NCI-H510A treated with DMSO at 0.1 percent for 48 hours (cell line): ENCODE results near the gene KCNJ4.
"Not testable (repeated sequence)": the region's sequence is repeated elsewhere in the genome, so short reads cannot be mapped to it uniquely, and the experiment has no call there.

Experiments used
- DNase-seq: peaks from one replicate; lab custom pipeline; 2025; lab: John Stamatoyannopoulos, UW

KCNJ4 gene

GRCh38 chr22:38471237-38471636 is 16.2 kb upstream of the KCNJ4 start:
- no peak for DNase-seq

DNA sequence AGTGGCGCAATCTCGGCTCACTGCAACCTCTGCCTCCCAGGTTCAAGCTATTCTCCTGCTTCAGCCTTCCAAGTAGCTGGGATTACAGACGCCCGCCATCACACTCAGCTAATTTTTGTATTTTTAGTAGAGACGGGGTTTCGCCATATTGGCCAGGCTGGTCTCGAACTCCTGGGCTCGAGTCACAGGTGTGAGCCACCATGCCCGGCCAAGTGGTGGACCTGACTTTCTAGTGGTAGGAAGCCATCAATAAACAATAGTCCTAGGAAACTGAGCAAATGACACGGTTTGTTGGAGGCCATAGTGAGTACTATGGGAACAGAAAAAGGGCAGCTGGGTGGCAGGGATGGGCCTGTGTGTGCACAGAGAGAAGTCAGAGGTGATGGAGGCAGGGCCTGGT is 15.2 kb upstream of the KCNJ4 start:
- DNase-seq, result not testable (repeated sequence)

DNA sequence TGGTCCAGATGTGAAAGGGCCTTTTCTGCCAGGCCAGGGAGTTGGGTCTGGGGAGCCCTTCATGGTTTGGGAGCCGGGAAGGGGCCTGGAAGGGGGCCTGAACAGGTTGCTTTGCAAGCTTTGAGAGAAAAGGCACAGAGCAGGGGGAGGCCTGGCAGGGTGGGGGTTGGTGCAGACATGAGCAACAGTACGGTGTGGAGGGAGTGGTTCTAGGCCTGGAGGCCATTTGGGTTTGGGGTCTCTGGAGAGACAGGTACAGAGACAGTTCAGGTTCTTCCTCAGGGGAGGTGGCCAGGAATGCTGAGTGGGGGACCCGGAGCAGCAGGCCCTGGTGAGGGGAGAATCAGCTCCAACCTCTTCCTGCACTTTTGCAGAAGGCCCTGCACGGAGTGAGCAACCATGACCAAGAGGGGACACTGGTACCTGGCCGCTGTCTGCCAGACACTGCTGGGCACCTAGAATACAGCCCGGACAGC is 14.3 kb upstream of the KCNJ4 start:
- DNase-seq, result no peak

DNA sequence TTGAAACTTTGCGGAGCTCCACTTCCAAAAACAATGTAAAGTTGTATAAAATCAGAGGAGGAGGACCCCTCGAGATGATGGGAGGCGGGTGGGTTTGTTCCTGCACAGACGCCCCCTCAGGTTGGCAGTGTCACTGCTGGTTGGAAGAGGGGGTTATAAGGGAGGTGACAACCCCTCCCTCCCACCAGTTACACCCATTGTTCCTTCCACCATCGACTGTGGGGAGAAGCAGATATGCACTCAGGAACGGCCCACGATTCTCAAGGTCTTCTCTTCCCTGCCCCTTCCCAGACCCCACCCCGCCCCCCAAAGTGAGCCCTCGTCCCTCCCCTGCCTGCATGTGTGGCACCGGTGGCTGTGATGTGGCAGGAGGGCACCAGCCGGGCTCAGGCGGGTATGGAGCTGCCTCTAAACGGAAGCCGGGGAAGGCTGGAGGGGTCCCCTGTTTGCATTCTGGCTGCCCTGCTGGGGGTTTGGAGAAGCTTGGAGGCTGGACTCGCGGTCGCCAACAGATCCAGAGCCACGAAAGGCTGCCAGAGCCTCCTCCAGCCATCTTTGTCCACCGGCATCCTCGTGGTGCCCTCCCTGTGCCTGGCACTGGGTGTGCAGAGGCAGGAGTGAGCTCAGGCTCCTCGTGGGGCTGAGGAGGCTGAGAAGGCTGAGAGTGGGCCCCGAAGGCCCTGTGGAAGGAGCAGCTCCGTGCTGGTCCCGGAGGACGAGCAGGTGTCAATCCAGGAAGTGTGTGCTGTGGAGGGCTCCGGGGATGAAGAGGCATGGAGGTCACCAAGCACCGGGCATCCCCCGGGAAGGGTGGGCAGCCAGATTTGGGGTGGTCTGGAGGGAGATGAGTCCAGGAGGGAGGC is 13.7 kb upstream of the KCNJ4 start:
- no peak for DNase-seq

- no peak for DNase-seq
Measured at GRCh38 chr22:38467904-38468442, 13.0 kb upstream of the KCNJ4 start, which contains the start of gene KDELR3. TSS of gene KDELR3 (plus strand) at chr22:38468096. CDS start at chr22:38468234, 138 bp downstream.

GRCh38 chr22:38467438-38467903 is 12.5 kb upstream of the KCNJ4 start:
- no peak for DNase-seq

DNA sequence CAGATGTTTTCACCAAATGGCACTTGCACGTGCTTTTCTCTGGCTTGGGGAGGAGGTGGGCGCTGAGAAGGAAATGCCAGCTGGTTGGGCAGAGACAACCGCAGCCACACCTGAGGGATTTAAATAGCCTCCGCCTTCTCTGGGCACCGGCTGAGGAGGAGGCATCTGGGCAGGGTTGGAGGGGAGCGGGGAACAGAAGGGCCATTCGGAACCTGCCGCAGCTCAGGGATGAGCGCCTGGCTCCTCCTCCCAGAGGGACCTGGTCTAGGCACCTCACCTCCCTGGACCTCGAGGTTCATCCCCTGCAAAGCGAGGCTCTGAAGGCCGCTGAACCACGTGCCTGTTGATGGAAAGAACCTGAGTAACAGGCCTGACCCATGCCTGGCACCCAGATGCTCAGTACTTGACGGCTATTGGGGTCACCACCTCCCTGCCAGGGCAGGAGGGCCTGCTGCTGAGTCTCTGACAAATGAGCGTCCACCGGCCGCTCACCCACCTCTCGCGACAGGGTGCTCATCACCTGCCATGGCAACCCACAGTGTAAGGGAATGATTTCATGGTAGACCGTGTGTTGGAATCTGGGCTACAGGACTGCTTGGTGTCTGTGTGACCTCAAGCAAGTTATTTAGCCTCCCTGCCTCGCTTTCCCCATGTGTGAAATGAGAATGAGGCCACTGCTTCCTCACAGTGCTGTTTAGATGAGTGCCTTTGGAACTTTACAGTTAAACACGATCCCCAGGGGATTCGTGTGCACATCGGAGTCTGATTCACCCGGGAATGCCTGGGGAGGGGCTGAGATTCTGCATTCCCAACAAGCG is 10.9 kb upstream of the KCNJ4 start:
- DNase-seq, result no peak

DNA sequence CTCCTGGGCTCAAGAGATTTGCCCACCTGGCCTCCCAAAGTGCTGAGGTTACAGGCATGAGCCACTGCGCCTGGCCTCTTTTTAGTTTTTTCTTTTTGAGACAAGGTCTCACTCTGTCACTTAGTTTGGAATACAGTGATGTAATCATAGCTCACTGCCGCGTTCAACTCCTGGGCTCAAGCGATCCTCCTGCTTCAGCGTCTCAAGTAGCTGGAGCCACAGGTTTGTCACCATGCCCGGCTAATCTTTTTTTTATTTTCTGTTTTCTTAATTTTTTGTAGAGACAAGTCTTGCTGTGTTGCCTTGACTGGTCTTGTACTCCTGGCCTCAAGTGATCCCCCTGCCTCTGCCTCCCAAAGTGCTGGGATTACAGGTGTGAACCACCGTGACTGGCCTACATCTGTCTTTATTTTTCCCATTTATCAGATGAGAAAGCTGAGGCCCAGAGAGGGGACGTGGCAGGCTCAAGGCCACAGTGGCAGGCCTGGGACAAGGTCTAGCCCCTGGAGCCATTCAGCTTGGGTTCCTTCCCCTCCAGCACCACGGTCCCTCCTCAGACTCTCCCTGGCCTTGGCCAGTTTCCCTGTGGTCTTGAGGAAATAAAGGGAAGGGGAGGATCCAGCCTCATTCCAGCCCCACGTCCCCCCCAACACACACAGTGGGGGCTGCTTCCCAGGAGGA is 10.1 kb upstream of the KCNJ4 start:
- no peak for DNase-seq

- no peak for DNase-seq
Measured at GRCh38 chr22:38462960-38463784, 8.2 kb upstream of the KCNJ4 start.

- DNase-seq, result peak; percentile 67
Measured at GRCh38 chr22:38461414-38462081, 6.5 kb upstream of the KCNJ4 start.

DNA sequence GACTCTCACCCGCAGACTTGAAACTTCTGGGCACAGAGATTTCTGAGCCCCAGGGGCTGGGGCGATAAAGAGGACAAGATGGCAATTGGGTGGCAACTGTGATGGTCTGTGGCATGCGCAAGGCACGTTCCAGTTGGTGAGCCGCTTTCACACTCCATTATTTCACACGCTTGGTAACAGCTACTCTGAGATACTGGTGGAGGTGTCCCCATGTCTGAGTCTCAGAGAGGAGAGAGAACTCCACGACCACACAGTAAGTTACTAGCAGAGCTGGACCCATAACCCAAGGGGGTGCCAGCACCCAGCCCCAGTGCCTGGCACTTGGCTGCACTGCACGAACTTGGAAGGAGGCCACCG is 6.0 kb upstream of the KCNJ4 start:
- DNase-seq, result no peak

GRCh38 chr22:38460426-38460840 is 5.4 kb upstream of the KCNJ4 start:
- DNase-seq, result no peak

DNA sequence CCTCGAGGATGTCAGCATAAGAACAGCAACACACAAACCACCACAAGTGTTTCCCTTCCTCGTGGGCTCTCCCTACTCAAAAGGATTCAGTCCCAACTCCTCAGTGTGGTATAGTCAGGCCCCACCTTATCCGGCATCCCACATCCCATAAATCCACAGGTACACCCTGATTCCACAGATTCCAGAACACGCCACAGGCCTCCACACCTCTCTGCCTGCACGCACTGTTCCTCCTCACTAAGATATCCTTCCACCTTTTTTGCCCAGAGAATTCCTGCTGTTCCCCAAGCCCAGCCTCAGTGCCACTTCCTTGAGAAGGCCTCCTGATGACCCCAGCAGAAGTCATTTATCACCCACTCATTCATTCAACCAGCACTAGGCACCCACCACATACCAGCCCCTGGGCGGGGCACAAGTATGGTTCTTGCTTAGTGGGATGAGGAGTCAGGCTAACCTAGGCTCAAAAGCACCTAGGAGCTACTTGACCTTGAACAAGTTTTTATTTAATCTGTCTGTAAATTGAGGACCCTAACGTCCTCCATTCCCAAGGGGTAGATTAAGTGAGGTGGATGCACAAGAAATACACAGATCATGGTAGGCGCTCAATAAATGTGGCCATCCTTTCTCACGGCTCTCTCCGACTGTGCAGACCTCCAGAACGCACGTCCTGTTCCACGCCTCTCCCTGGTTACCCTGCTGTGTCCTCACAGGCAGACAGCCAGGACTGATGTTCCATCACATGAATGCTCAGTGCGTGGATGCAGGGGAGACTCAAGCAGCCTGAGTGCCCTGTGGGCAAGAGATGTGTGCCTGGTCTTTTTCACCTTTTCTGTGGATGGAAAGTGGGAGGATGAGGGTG is 2.1 kb upstream of the KCNJ4 start:
- DNase-seq, result no peak

GRCh38 chr22:38456272-38456835 is 1.4 kb upstream of the KCNJ4 start:
- no peak for DNase-seq

GRCh38 chr22:38455530-38456271 is 702 bp upstream of the KCNJ4 start:
- no peak for DNase-seq

DNA sequence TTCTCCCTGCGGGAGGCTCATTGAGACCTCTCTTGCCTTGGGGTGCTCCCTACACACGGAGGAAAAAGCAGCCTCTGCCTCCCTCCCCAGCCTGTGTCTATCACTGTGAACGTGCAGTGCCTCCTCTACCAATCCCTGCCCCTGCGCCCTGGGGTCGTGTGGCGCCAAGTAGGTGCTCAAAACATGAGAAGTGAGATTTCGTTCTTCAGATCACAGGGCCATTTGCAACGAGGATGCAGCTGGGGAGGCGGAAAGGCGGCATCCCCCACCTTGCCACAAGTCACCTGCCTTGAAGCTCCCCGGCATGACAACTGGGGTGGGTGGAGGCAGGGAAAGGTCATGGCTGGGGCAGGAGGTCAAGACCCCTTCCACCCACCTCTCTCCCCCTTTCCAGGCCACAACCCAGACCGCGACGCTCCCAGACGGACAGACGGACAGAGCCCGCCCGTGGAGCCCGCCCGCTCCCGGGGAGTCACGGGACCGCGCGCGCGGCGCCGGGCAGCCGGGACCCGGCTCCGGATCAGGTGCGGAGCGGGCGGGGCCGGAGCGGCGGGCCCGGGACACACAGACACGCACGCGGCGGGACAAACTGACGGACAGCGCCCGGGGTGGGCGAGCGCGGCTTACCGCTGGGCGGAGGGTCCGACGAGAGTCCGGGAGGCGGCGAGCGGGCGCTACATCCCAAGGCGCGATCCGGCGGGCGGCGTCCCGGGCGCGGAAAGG is 485 bp downstream of the KCNJ4 start:
- DNase-seq, result no peak

DNA sequence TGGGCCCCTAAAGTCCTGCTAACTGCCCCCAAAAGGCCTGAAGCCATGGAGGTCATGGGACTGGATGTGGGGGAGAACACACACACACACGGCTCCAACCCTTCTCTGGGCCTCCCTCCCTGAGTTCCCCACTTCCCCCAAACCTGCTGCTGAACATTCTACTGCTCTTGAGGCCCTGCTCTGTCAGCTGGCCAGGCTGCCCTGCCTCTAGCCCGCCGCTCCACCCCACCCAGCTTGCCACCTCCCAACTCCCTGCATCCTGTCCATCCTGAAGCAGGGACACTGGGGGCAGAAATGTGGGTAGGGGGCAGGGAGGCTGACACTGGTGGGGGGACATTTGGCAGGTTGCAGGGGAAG is 1.0 kb downstream of the KCNJ4 start:
- no peak for DNase-seq
